D721Med (cell line): ENCODE measurements around the gene LHX5.

ENCODE experiments used
- DNase-seq: peaks from one replicate; pipeline ENCODE4 v3.0.0; 2011; ENCODE audit warnings: low spot score; ENCODE audit not compliant: insufficient read length
- FAIRE-seq: peaks from 2 replicates; lab custom pipeline; 2011; peaks lifted over from hg19 to GRCh38; lab: Jason Lieb, UNC
- CTCF ChIP-seq: IDR thresholded peaks from 2 replicates; pipeline ENCODE4 v1.5.1; 2012; ENCODE audit warnings: mild to moderate bottlenecking, control low read depth; ENCODE audit not compliant: insufficient read depth; ENCODE audit errors: missing control alignments

LHX5 gene

GRCh38 chr12:113420996-113421595 lies 50.6 kb downstream of the LHX5 start:
- FAIRE-seq (no peak), DNase-seq (no peak)
- no peak for TF ChIP-seq CTCF

DNA sequence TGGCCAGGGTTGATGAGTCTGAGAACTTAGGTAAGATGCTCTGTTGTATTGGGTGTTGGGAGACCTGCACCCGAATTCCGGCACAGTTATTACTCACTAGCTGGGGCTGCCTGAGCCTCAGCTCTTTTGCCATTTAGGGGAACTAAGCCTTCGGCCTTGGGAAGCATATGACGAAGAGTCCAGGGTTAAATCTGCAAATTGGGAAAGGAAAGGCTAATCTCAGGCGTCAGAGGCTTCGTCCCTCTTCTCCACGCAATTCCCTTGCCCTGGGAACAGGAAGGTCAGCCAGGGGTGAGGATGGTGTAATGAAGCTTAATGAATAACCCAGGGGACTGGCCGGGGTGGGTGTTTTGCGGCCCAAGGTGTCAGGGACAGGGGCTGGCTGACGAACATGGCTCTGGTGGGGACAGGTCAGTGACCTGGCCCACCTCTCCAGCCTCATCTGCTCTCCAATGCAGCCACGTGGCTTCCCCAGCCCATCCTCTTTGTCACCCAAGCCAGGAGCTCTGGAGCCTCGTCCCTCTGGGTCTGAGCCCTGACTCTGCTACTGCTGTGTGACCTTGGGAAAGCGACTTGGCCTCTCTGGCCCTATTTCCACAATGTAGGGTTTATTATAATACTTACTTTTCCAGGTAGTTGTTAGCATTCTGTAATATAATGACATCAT lies 53.3 kb downstream of the LHX5 start:
- DNase-seq (no peak), FAIRE-seq (no peak)
- no peak for TF ChIP-seq CTCF

GRCh38 chr12:113416091-113416754 lies 55.4 kb downstream of the LHX5 start:
- no peak for FAIRE-seq
- no peak for TF ChIP-seq CTCF
- no peak for DNase-seq

DNA sequence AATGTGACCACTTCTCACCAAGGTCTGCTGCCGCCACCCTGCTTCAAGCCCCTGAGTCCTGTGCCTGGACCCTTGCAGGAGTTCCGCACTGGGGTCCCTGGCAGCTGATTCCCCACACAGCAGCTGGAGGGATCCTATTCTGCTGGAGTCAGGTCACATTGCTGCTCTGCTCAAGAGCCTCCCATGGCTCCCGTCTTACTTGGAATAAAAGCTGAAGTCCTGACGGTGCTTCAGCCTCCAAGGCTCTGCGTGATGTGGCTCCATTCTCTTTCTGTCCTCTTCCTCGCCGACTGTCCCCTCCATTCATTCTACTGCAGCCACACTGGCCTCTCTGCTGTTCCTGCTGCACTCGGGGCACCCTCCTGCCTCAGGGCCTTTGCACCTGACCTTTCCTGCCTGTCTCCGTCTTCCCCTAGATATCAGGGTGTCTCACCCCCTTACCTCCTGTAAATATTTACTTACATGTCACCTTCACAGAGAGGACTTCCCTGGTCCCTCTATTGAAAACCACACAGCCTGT lies 57.1 kb downstream of the LHX5 start:
- FAIRE-seq (no peak), DNase-seq (no peak)
- TF ChIP-seq CTCF = no peak

- no peak for TF ChIP-seq CTCF
- DNase-seq = no peak
- no peak for FAIRE-seq
Measured at GRCh38 chr12:113413488-113413939, 58.2 kb downstream of the LHX5 start.
